Measurements from ENCODE around the gene PLN.

PLN gene

DNA sequence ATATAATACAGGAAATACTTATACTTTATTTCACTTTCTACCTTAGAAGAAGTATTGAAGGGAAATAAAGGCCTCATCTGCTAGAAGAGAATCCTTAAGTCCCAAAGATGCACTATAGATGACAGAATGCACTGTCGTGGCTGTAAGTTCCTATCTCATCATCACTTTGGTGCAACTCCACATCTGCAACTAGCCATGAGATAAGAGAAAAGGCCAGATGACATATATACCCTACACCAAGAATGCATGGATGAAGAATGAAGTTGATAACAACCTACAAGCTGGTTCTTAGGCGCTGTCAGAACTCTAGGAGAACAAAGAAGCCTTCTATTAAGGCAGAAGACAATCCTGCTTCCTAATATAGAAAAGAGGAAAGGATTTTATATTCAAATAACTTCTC is 11.6 kb upstream of the PLN start:
- no peak for DNase-seq

GRCh38 chr6:118537574-118537973 is 10.5 kb upstream of the PLN start:
- no peak for DNase-seq

DNA sequence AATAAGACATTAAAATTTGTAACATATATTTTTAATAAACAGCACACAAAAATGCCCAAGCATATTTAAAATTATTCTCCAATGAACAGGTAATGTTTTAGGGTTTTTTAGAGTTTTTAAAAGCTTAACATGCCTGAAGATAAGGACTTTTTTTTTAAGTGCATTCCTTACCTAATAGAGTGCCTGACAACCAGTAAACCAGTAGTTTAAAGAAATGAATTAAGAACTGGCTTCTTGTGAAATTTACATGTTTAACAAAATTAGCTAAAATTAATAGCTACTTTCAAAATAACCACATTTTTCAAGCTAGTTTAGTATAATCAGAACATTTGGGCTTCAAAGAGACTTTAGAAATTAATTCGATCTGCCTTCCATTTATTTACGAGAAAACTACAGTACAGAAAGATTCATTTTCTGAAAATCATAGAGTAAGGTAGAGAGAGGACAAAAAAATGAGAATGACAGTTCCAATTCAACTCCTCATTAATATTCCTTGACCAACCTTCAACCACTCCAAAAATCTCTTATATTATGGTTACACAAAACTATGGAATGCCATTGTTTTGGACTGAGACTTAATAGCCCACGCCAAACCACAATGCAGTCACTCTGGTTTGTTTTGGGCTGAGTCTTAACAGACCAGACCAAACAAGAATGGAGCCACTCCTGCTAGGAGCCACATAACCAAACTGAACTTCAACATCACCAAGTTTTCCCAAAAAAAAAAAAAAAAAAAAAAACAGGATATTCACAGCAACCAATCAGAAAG is 5.7 kb upstream of the PLN start:
- DNase-seq, result no peak

DNA sequence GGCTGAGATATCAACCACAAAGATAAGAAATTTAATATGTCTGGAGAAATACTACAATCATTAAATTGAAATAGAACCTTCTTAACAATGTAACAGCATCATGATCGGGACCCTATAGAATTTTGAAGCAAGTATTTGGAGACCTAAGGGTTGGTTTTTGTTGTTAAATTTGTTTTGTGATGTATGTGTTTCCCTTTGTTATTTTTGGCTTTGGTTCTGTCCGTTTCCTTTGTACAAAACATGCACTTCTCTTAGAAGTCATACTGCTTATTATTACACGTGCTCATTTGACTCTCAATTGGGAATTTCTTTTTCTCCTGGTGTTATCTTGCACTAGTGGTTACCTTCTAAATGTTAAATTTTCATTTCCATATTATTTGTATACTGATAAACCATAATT is 4.0 kb upstream of the PLN start:
- no peak for DNase-seq

GRCh38 chr6:118546164-118546879 is 1.8 kb upstream of the PLN start:
- no peak for DNase-seq

GRCh38 chr6:118546880-118547218 is 1.2 kb upstream of the PLN start:
- no peak for DNase-seq

DNA sequence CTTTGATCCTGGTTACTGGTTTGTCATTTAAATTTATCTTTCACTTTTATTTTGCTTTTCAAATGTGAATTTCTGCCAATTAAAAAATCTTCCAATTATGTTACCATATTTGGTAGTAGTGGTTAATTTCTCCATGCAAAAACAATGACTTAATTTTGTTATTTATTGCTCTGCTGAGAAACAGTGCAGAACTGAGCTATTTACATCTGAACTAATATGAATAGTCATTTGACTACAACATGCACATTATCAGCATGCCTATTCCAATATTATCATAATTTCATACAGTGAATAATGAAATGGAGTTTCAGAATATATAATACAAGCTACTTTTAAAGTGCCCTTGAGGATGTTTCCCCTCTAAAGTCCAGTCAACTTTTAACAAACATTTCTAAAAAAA is 517 bp downstream of the PLN start:
- no peak for DNase-seq

DNA sequence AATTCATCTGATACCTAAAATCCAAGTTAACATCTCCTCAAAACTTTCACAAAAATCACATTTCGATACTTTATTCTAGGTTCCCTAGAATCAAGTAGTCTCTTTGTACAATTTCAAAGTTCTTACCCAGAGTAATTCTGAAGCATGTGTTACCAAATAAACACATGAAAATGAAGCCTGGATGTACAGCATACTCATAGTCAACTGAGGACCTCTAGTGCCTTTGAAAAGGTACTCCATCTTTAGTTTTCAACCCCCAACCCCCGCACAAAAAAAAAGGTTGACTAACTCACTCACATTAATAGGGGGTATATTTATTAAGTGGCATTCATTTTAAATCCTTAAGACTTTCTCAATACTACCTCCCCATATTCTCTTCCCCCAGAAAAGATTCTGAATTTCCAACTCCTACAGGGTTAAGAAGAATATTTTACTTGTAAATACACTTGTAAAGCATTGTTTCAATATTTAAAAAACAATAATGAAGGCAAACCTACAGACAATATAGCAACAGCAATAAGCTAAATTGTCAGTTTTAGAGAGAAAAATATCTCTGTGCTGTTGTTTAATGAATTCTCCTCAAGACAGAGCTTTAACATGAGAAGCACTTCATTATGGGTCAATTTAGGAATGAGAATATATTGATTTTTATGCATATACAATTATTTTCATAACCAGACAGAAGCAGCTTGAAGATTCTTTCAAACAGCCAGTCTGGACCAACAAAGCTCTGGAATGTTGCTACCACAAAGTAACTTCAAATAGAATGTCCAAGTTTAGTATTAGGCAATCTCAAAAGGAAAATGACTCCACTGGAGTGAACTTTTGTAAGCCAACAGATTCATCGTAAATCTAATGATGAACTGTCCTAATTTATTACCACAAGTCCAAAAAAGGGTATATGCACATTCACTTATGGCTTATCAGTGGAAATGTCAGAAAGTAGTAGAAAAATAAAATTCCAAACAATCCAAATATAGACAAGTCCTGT is 3.3 kb downstream of the PLN start:
- DNase-seq, result peak in 1 of 56 donors; percentile 17

DNA sequence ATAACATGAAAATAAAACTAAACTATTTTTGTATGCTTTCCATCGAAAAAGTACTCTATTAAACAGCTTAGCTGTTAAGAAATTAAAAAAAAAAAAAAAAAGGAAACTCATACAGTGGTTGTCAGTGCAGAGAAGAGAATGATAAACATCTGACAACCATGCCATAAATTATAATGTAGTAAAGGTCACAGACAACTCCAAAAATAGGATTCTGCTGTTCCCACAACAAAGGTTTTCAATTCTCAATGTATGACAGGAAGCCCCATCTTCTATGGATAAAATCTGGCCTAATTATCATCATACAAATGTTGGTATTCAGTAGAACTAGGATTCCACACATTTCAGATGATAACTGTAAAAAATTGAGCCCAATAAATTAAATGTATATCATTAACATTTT is 5.0 kb downstream of the PLN start:
- no peak for DNase-seq

- DNase-seq, result no peak
Observed at GRCh38 chr6:118554698-118555097, 6.6 kb downstream of the PLN start.

GRCh38 chr6:118558464-118559217 is 10.5 kb downstream of the PLN start:
- DNase-seq, result no peak

DNA sequence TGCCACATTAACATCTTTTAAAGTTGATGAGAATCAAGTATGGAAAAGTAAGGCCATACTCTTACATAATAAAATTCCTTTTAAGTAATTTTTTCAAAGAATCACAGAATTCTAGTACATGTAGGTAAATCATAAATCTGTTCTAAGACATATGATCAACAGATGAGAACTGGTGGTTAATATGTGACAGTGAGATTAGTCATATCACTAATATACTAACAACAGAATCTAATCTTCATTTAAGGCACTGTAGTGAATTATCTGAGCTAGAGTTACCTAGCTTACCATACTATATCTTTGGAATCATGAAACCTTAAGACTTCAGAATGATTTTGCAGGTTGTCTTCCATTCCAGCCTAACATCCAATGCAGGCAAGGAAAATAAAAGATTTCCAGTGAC is 11.6 kb downstream of the PLN start:
- no peak for DNase-seq

GRCh38 chr6:118562248-118562647 is 14.2 kb downstream of the PLN start:
- DNase-seq, result no peak

GRCh38 chr6:118562959-118563358 is 14.9 kb downstream of the PLN start:
- no peak for DNase-seq

DNA sequence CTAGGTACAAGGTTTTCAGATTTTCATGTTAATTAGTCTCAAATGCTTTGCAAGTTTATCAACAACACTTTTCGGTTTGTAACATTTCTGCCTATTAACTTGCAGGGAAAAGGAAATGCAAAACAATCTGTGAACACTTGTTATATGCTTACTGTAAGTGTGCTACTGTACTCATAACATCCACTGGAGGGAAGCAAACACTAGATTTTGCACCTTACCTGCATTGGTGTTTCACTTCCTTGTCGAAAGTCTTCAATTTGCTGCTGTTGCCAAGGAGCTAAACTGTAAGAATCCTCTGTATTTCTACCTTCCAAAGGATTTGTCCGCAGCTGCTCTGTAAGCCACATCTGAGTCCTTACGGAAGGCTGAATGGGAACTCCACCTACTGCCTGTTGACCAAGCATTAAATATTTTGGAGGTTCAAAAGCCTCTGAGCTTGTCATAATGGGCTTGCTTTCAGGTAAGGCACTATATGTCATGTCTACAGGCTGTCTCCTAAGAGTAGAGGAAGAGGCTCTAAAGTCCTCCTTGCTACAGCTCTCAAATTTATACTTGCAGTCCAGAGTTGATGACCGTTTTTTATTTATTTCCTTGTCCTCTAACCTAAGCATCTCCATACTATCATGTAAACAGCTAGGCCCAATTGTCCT is 17.3 kb downstream of the PLN start:
- no peak for DNase-seq

DNA sequence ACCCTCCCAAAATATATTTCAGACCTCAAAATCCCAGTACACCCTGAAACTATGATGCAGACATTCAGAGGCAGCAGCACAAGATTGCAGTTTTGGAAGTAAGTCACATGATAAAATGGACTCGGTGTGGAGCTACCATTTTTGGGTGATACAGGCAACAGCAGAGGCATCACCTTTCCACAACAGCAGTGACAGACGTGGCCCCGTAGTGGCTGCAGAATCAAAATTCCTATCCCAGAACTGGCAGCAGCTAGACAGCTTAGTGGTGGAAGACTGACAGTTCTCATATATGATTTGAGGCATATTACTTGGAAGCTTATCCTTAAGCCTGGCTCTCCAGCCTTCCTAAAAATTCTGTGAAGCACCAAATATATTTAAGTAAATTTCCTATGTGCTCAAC is 19.9 kb downstream of the PLN start:
- DNase-seq, result no peak

- DNase-seq, result no peak
Observed at GRCh38 chr6:118569498-118569897, 21.4 kb downstream of the PLN start.

DNA sequence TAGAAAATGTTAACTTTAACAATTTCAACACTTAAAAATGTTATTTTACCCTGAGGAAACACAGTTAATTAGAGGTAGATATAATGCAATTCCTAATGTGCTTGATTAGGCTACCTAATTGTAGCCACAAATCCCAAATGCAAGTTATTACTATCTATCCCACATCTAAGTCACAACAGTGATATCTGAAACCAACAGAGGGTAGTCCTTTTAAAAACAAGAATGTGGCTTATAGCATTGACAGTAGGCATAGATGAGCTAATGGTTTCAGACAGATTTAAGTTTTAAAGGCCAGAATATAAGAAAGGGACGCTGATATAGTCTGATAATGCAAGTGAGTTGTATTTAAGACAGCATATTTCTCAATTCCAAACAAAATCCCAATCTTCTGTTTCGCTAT is 23.0 kb downstream of the PLN start:
- no peak for DNase-seq

DNA sequence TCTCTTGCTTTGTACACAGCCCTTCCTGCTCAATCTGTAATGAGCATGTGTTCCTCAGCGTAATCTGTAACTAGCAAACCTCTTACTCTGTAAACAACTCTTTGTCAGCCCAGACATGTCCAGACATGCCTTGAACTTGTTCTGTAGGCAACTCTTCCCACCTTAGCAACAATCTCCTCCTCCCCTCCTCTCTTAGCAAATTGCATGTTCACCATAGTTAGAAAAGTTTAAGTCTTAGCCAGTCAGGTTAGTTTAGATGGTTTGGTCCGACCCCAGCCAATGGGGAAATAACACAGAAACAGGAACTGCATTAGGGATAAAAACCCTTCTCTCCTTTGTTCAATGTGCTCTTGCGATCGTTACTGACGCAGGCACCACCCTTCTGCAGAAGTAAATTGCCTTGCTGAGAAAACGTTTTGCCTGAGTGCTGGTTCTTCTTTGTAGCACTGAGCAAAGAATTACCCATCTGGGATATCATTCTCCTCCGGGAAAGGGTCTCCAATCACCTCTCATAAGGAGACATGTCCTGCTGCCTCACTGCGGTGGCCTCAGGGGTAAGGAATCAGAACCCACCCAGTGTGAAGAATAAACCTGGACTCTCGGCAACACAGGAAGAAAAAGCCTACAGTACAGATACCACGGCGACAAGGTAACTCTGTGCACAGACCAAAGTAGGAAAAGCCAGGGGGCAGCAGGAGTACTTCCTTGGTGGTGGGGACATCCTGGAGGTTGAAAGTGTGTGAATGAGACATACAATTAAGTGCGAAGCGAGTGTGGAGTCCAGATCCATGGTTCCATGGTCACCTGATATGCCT is 26.2 kb downstream of the PLN start:
- no peak for DNase-seq

DNA sequence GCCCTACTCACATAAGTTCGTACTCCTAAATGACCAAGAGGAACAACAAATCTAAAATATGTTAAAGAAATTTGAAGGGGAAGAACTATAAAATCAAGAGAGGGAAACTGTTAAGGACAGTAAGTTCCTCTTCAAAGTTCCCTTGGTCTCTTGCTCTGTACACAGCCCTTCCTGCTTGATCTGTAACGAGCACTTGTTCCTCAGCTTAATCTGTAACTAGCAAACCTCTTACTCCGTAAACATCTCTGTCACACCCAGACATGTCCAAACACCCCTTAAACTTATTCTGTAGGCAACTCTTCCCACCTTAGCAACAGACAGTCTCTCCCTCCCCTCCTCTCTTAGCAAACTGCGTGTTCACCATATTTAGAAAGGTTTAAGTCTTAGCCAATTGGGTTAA is 29.9 kb downstream of the PLN start:
- no peak for DNase-seq
